ENCODE measurements around the gene EPB41L4A. TPM values are rescaled to one million over a fixed set of nuclear protein-coding genes. Genes with fewer than 3 reads are reported as not detected.

EPB41L4A gene
- total RNA-seq, 3 donors from 2014 or later, result 11.8 to 18.2 (median 13.2) TPM

DNA sequence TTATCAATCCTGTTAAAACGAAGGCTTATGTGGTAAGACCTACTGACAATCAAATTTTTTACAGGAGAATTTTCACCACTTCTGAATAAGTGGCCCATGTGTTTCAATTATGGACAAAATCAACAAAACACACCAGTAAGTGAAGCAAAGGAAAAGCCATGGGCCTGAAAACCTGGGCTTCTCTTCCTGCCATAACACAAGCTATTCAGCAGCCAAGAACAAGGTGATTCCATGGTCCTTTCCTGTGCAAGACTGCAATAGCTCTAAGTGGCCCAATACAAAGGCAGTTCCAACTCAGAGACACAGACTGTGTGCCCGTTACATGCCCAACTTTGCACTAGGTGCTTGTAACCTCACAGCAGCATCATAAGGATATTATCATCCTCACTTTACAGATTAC is 168.5 kb downstream of the EPB41L4A start:
- no peak for ATAC-seq
- TF ChIP-seq, protein P1, sequence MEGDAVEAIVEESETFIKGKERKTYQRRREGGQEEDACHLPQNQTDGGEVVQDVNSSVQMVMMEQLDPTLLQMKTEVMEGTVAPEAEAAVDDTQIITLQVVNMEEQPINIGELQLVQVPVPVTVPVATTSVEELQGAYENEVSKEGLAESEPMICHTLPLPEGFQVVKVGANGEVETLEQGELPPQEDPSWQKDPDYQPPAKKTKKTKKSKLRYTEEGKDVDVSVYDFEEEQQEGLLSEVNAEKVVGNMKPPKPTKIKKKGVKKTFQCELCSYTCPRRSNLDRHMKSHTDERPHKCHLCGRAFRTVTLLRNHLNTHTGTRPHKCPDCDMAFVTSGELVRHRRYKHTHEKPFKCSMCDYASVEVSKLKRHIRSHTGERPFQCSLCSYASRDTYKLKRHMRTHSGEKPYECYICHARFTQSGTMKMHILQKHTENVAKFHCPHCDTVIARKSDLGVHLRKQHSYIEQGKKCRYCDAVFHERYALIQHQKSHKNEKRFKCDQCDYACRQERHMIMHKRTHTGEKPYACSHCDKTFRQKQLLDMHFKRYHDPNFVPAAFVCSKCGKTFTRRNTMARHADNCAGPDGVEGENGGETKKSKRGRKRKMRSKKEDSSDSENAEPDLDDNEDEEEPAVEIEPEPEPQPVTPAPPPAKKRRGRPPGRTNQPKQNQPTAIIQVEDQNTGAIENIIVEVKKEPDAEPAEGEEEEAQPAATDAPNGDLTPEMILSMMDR (IDR thresholded peaks at IDR 0.05), result no peak
- no peak overlapping the region for H3K4me3 ChIP-seq
- no peaks in the 10 kb centered on the region for H3K4me1 ChIP-seq (ENCODE audit: low read depth)
- H3K9me3 ChIP-seq, result no peaks in the 10 kb centered on the region
- intact Hi-C loops (cut with DNase I, micrococcal nuclease), result no loop called here
- no peak for DNase-seq
- no peaks in the 10 kb centered on the region for H3K36me3 ChIP-seq (ENCODE audit: low read depth)

DNA sequence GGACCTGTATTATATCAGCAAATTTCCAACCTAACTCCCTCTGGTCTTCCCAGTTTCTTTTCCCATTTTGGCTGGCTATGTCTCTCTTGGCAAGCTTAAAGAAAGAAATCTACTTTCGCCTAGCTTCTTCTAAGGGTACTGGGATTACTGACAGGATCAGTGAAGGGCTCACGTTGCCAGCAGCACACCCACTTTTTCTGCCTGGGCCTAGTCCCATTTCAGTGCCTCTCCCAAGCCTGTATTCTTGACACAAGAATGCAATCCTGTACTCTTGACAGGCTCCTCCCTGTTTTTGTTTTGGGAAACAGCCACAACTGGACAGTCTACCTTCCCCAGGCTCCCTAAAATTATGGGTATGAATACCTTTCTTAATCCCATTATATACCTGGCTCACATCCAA is 170.5 kb downstream of the EPB41L4A start:
- Histone ChIP-seq H3K4me3 (no peak overlapping the region), H3K4me1 (ENCODE audit: low read depth) (no peaks in the 10 kb centered on the region), H3K9me3 (no peaks in the 10 kb centered on the region), H3K36me3 (ENCODE audit: low read depth) (no peaks in the 10 kb centered on the region)
- intact Hi-C loops (cut with DNase I, micrococcal nuclease), result no loop called here
- ATAC-seq (no peak), DNase-seq (no peak)
- TF ChIP-seq, protein P1 (IDR thresholded peaks at IDR 0.05), result no peak

DNA sequence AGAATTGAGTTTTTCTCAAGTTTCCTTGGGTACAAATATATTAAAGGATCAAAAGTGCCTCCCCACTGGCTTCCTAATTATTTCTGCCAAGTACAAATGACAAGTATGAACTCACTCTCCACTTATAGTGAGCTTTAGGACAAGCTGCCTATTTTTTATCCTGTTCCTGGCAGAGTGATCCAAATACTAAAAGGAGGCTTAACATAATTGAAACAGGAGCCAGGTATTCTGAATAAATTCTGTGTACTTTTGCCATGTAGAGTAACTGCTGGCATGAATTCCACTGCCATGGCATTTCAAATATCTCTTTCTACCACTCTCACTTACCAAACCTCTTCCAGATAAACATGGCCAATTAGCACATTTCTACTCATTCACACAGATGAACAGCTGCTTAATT is 171.1 kb downstream of the EPB41L4A start:
- ATAC-seq, result no peak
- no peaks in the 10 kb centered on the region for H3K36me3 ChIP-seq (ENCODE audit: low read depth)

DNA sequence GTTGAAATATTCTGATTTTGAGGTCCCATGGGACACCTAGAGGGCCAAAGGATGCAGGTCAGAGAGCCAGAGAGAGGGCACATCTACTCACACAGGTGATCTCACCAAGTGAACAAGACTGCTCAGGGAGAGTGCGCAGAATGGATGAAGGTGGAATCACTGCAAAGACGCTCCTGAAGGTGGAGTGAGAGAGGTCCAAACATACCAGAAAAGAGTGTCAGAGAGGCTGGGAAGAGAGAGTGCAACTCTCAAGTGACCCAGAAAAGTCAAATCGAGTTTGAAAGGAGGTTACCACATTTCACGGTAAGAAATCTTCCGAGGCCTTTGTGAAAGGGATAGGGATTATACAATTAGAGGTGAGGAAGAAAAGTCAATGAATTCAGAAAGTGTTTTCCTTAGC is 173.4 kb downstream of the EPB41L4A start:
- DNase-seq (no peak), ATAC-seq (no peak)
- Histone ChIP-seq H3K36me3 (ENCODE audit: low read depth) (no peaks in the 10 kb centered on the region), H3K4me3 (no peak overlapping the region), H3K9me3 (no peaks in the 10 kb centered on the region), H3K4me1 (ENCODE audit: low read depth) (no peaks in the 10 kb centered on the region)
- intact Hi-C loops (cut with DNase I, micrococcal nuclease), result no loop called here
- TF ChIP-seq, protein P1 (IDR thresholded peaks at IDR 0.05), result no peak

More for the DNA sequence above, 171.1 kb downstream of the EPB41L4A start:
- H3K4me1 ChIP-seq (ENCODE audit: low read depth), result no peaks in the 10 kb centered on the region
- H3K4me3 ChIP-seq, result no peak overlapping the region
- TF ChIP-seq, protein P1 (IDR thresholded peaks at IDR 0.05), result no peak
- intact Hi-C loops (cut with DNase I, micrococcal nuclease), result no loop called here
- no peak for DNase-seq
- H3K9me3 ChIP-seq, result no peaks in the 10 kb centered on the region

DNA sequence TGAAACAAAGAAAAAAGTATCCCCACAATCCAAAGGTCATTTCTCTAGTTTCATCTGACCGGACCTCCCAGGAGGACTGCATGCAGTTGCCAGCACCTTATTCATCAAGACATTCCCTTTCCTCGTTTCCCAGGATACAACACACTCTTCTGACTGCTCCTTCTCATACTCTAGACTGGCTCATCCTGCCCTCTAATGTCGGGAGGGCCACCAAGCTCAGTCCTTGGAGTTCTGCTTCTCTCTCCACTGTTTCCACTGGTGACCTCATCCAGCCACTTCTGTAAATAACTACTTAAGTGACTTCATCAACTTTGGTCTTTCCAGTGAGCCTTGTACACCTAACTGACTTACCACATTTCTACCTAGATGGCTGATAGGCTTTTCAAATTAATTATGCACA is 179.1 kb downstream of the EPB41L4A start:
- DNase-seq, result no peak
- TF ChIP-seq, protein P1 (IDR thresholded peaks at IDR 0.05), result no peak
- peak; percentile 68 for ATAC-seq
- intact Hi-C loops (cut with DNase I, micrococcal nuclease), result no loop called here
- H3K9me3 ChIP-seq, result no peaks in the 10 kb centered on the region
- H3K4me3 ChIP-seq, result no peak overlapping the region
- H3K4me1 ChIP-seq (ENCODE audit: low read depth), result no peaks in the 10 kb centered on the region
- no peaks in the 10 kb centered on the region for H3K36me3 ChIP-seq (ENCODE audit: low read depth)

DNA sequence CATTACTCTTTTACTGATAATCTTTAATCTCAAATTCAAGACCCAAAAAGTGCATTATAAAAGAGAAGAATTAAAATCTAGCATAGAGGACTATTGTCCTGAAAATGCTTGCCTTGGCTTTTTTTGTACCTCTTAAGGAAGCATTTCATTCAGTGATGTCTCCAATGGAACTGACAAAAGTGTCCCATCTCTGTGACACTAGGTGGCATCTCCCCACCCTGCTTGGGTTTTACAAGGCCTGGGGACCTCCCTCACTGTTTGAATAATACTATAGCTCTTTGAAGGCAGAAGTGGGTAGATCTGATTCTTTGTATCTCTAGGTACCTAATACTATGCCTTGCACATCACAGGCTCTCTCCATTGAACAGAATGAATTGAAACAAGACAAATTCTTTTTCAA is 180.6 kb downstream of the EPB41L4A start:
- H3K4me1 ChIP-seq (ENCODE audit: low read depth), result peaks cover 3% of the 10 kb centered on the region
- DNase-seq, result no peak
- TF ChIP-seq, protein P1 (IDR thresholded peaks at IDR 0.05), result no peak

More for the DNA sequence above, 180.6 kb downstream of the EPB41L4A start:
- Histone ChIP-seq H3K4me3 (no peak overlapping the region), H3K9me3 (no peaks in the 10 kb centered on the region), H3K36me3 (ENCODE audit: low read depth) (no peaks in the 10 kb centered on the region)
- intact Hi-C loops (cut with DNase I, micrococcal nuclease), result no loop called here
- no peak for ATAC-seq
